Measurements from ENCODE around the gene GALM.
"Not testable (repeated sequence)": the region's sequence is repeated elsewhere in the genome, so short reads cannot be mapped to it uniquely, and the experiment has no call there.

The GALM gene

GRCh38 chr2:38635139-38635538 is 30.8 kb upstream of the GALM start:
- TF ChIP-seq CTCF (IDR thresholded peaks at IDR 0.05; ENCODE audit: low read depth, low read length, missing control alignments), result no peak
- no peak for DNase-seq (ENCODE audit: low read depth)
- no peak overlapping the region for H3K4me3 ChIP-seq (ENCODE audit: low read depth, low read length)

- H3K4me3 ChIP-seq (ENCODE audit: low read depth, low read length), result no peak overlapping the region
- DNase-seq (ENCODE audit: low read depth), result no peak
- no peak for TF ChIP-seq CTCF (IDR thresholded peaks at IDR 0.05; ENCODE audit: low read depth, low read length, missing control alignments)
Measured at GRCh38 chr2:38636069-38636468, 29.8 kb upstream of the GALM start.

GRCh38 chr2:38642373-38643017 is 23.4 kb upstream of the GALM start:
- DNase-seq (ENCODE audit: low read depth); H3K4me3 ChIP-seq (ENCODE audit: low read depth, low read length): not testable (repeated sequence)

GRCh38 chr2:38643021-38643671 is 22.8 kb upstream of the GALM start:
- DNase-seq (ENCODE audit: low read depth), result no peak
- no peak overlapping the region for H3K4me3 ChIP-seq (ENCODE audit: low read depth, low read length)
- TF ChIP-seq CTCF (IDR thresholded peaks at IDR 0.05; ENCODE audit: low read depth, low read length, missing control alignments), result no peak

GRCh38 chr2:38643683-38644511 is 22.0 kb upstream of the GALM start:
- not testable (repeated sequence) for H3K4me3 ChIP-seq (ENCODE audit: low read depth, low read length); DNase-seq (ENCODE audit: low read depth)

- H3K4me3 ChIP-seq (ENCODE audit: low read depth, low read length), result no peak overlapping the region
- no peak for TF ChIP-seq CTCF (IDR thresholded peaks at IDR 0.05; ENCODE audit: low read depth, low read length, missing control alignments)
- no peak for DNase-seq (ENCODE audit: low read depth)
Measured at GRCh38 chr2:38648107-38648761, 17.7 kb upstream of the GALM start.

- H3K4me3 ChIP-seq (ENCODE audit: low read depth, low read length), result no peak overlapping the region
- DNase-seq (ENCODE audit: low read depth), result no peak
- TF ChIP-seq CTCF (IDR thresholded peaks at IDR 0.05; ENCODE audit: low read depth, low read length, missing control alignments), result no peak
Measured at GRCh38 chr2:38649176-38649728, 16.7 kb upstream of the GALM start.
